BE2C (cell line): ENCODE results near the gene BMP2K.

ENCODE experiments used
- DNase-seq: peaks from one replicate; pipeline ENCODE4 v3.0.0-alpha.2; 2020
- H3K27me3 ChIP-seq: fragments of 250-450 bp; sonication (Bioruptor Pico); 2 replicates; pipeline ENCODE4 v1.5.1; 2020; ENCODE audit warnings: mild to moderate bottlenecking
- H3K36me3 ChIP-seq: fragments of 250-450 bp; sonication (Bioruptor Pico); 2 replicates; pipeline ENCODE4 v1.5.1; 2020; ENCODE audit warnings: mild to moderate bottlenecking
- H3K4me1 ChIP-seq: fragments of 250-450 bp; sonication (Bioruptor Pico); 2 replicates; pipeline ENCODE4 v1.5.1; 2020
- H3K4me3 ChIP-seq: 2 replicates; pipeline ENCODE4 v1.5.1; 2011; ENCODE audit warnings: low read depth, low read length
- H3K9me3 ChIP-seq: fragments of 250-450 bp; sonication (Bioruptor Pico); 2 replicates; pipeline ENCODE4 v1.5.1; 2020
- CTCF ChIP-seq: IDR thresholded peaks from 2 replicates; pipeline ENCODE4 v1.5.1; 2012; ENCODE audit warnings: mild to moderate bottlenecking, low read depth, low read length

BMP2K gene

GRCh38 chr4:78937837-78938236, 161.7 kb downstream of the BMP2K start:
- TF ChIP-seq CTCF, result no peak

GRCh38 chr4:78938474-78938867, 162.3 kb downstream of the BMP2K start:
- no peaks in the 10 kb centered on the region for H3K9me3 ChIP-seq
- H3K27me3 ChIP-seq, result no peaks in the 10 kb centered on the region
- H3K36me3 ChIP-seq, result no peaks in the 10 kb centered on the region
- no peaks in the 10 kb centered on the region for H3K4me1 ChIP-seq
- no peak for DNase-seq
- peak overlapping the region; percentile 88 for H3K4me3 ChIP-seq
- TF ChIP-seq CTCF, result no peak

More at GRCh38 chr4:78937837-78938236, 161.7 kb downstream of the BMP2K start:
- H3K27me3 ChIP-seq, result no peaks in the 10 kb centered on the region
- no peaks in the 10 kb centered on the region for H3K36me3 ChIP-seq
- no peaks in the 10 kb centered on the region for H3K9me3 ChIP-seq
- H3K4me3 ChIP-seq, result peak overlapping the region; percentile 88; the same call in 1 of the 2 replicates
- DNase-seq, result no peak
- no peaks in the 10 kb centered on the region for H3K4me1 ChIP-seq

GRCh38 chr4:78938868-78939666, 162.9 kb downstream of the BMP2K start, which contains the start of gene PAQR3:
Gene PAQR3 (minus strand): TSS chr4:78939438. CDS start chr4:78939224, 214 bp downstream.
- TF ChIP-seq CTCF, result no peak
- H3K9me3 ChIP-seq, result no peaks in the 10 kb centered on the region
- H3K4me3 ChIP-seq, result peak within 1 kb of the TSS; percentile 88
- peak; percentile 93 for DNase-seq
- no peaks in the 10 kb centered on the region for H3K27me3 ChIP-seq
- no peaks in the 10 kb centered on the region for H3K4me1 ChIP-seq
- H3K36me3 ChIP-seq, result no peaks in the 10 kb centered on the region

GRCh38 chr4:78939667-78940008, 163.5 kb downstream of the BMP2K start:
- H3K4me3 ChIP-seq, result peak overlapping the region; percentile 88
- no peak for TF ChIP-seq CTCF
- H3K27me3 ChIP-seq, result no peaks in the 10 kb centered on the region
- no peak for DNase-seq
- no peaks in the 10 kb centered on the region for H3K9me3 ChIP-seq
- H3K36me3 ChIP-seq, result no peaks in the 10 kb centered on the region
- no peaks in the 10 kb centered on the region for H3K4me1 ChIP-seq

- DNase-seq, result no peak
- H3K4me3 ChIP-seq, result no peak overlapping the region
- no peaks in the 10 kb centered on the region for H3K27me3 ChIP-seq
- H3K4me1 ChIP-seq, result no peaks in the 10 kb centered on the region
- H3K36me3 ChIP-seq, result no peaks in the 10 kb centered on the region
- no peaks in the 10 kb centered on the region for H3K9me3 ChIP-seq
- no peak for TF ChIP-seq CTCF
Observed at GRCh38 chr4:78940752-78941151, 164.6 kb downstream of the BMP2K start.

- Histone ChIP-seq H3K4me1 (no peaks in the 10 kb centered on the region), H3K27me3 (no peaks in the 10 kb centered on the region)
- TF ChIP-seq CTCF, result no peak
Observed at GRCh38 chr4:78944381-78944780, 168.2 kb downstream of the BMP2K start.

More at GRCh38 chr4:78944381-78944780, 168.2 kb downstream of the BMP2K start:
- Histone ChIP-seq H3K4me3 (no peak overlapping the region), H3K36me3 (no peaks in the 10 kb centered on the region), H3K9me3 (no peaks in the 10 kb centered on the region)
- no peak for DNase-seq
